ENCODE results near the gene HLA-B. TPM values are rescaled to one million over a fixed set of nuclear protein-coding genes. Genes with fewer than 3 reads are reported as not detected.

HLA-B gene
- total RNA-seq, 1 experiment from 2014 or later: 41.9 TPM

DNA sequence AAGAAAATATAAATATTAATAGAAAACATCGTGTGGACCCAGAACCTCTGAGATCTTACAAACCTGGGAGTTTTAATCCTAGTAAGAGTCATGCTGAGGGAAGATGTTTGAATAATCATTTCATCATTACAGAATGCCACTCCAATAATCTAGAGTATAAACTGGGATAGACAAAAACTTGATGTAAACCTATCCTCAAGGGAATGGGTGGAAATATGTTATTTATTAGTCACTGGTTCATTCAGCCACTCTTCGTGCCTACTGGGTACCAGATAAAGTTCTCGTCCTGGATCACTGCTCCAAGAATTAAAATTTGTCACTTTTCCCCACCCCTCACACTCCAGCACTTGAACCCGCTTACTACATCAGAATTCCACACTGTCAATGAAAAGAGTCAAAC is 7.7 kb downstream of the HLA-B start:
- no peak for DNase-seq
- H3K27me3 Mint-ChIP-seq (ENCODE audit: insufficient read depth, unreplicated experiment): peaks cover 10% of the 10 kb centered on the region
- no TSS peak for BruUV-seq (replicated peaks)

DNA sequence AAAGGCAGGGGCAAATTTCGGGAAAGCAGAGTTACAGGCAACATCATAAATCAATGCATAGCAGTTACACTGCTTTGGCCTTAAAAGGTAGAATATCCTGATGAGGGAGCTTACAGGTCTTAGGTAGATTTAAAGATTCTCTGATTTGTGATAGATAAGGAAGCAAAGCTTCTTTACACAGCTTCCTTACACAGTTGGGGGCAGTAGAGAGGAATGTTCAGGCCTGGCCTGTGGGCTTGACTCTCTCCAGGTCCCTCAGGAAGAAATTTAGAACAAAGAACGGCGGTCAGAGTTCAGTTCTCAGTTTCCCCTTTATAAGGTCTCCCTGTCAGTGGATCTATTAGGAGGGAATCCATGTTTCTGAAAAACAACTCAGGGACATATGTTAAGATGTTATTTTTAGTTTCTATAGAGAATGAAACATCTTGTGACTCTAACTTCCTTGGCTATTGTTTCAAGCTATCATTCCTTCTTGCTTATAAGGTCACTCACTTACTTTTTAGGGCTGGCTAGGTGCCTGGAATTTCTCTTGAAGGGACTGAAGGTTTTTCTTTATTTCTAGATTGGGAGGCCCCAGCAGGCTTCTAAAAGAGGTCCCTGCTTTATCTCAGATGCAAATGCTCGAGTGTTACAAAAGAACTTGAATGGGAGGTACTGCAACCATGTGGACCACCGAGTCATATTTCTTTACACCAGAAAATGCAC is 11.8 kb downstream of the HLA-B start:
- Histone ChIP-seq H3K4me1 (peaks cover 2% of the 10 kb centered on the region; the same call in 1 of the 2 replicates), H3K9me3 (no peaks in the 10 kb centered on the region), H3K36me3 (ENCODE audit: control insufficient read depth, insufficient read depth, low read length) (no peaks in the 10 kb centered on the region), H3K27me3 (replicated peaks; ENCODE audit: control insufficient read depth, insufficient read depth, low read length) (no peaks in the 10 kb centered on the region; the same call in 1 of the 2 replicates), H3K4me3 (ENCODE audit: low read depth, low read length) (no peak overlapping the region)
- ChIA-PET POLR2A (no interaction called here), CTCF (interaction anchor here (1.4 kb wide), 1 partner anchor 22 kb away, joined by 5 read pairs; no protein-coding TSS in a partner anchor)
- Mint-ChIP-seq H3K4me1 (ENCODE audit: low read depth, unreplicated experiment) (no peaks in the 10 kb centered on the region), H3K36me3 (ENCODE audit: insufficient read depth, unreplicated experiment) (no peaks in the 10 kb centered on the region), H3K27ac (ENCODE audit: unreplicated experiment) (no peak overlapping the region), H3K4me3 (ENCODE audit: unreplicated experiment) (no peak overlapping the region), H3K9me3 (ENCODE audit: unreplicated experiment) (peaks cover 10% of the 10 kb centered on the region), H3K27me3 (ENCODE audit: insufficient read depth, unreplicated experiment) (peaks cover under 1% of the 10 kb centered on the region)
- no peak for DNase-seq
- TF ChIP-seq, protein P1, sequence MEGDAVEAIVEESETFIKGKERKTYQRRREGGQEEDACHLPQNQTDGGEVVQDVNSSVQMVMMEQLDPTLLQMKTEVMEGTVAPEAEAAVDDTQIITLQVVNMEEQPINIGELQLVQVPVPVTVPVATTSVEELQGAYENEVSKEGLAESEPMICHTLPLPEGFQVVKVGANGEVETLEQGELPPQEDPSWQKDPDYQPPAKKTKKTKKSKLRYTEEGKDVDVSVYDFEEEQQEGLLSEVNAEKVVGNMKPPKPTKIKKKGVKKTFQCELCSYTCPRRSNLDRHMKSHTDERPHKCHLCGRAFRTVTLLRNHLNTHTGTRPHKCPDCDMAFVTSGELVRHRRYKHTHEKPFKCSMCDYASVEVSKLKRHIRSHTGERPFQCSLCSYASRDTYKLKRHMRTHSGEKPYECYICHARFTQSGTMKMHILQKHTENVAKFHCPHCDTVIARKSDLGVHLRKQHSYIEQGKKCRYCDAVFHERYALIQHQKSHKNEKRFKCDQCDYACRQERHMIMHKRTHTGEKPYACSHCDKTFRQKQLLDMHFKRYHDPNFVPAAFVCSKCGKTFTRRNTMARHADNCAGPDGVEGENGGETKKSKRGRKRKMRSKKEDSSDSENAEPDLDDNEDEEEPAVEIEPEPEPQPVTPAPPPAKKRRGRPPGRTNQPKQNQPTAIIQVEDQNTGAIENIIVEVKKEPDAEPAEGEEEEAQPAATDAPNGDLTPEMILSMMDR (IDR thresholded peaks at IDR 0.05; ENCODE audit: insufficient read depth in 1 of 2, low read depth in 1 of 2, low read length in 1 of 2, severe bottlenecking in 1 of 2, unreplicated experiment in 1 of 2): no peak
- intact Hi-C loops (cut with micrococcal nuclease; ENCODE audit: unreplicated experiment): no loop called here
- no TSS peak for BruUV-seq (replicated peaks)

More for the DNA sequence above, 7.7 kb downstream of the HLA-B start:
- Mint-ChIP-seq H3K36me3 (ENCODE audit: insufficient read depth, unreplicated experiment) (no peaks in the 10 kb centered on the region), H3K27ac (ENCODE audit: unreplicated experiment) (no peak overlapping the region), H3K4me3 (ENCODE audit: unreplicated experiment) (no peak overlapping the region), H3K9me3 (ENCODE audit: unreplicated experiment) (no peaks in the 10 kb centered on the region), H3K4me1 (ENCODE audit: low read depth, unreplicated experiment) (no peaks in the 10 kb centered on the region)
- POLR2A ChIA-PET: no interaction called here
- TF ChIP-seq, protein P1 (IDR thresholded peaks at IDR 0.05; ENCODE audit: insufficient read depth in 1 of 2, low read depth in 1 of 2, low read length in 1 of 2, severe bottlenecking in 1 of 2, unreplicated experiment in 1 of 2): no peak
- Histone ChIP-seq H3K27me3 (replicated peaks; ENCODE audit: control insufficient read depth, insufficient read depth, low read length) (no peaks in the 10 kb centered on the region; the same call in 1 of the 2 replicates), H3K4me3 (ENCODE audit: low read depth, low read length) (no peak overlapping the region), H3K9me3 (no peaks in the 10 kb centered on the region), H3K36me3 (ENCODE audit: control insufficient read depth, insufficient read depth, low read length) (no peaks in the 10 kb centered on the region), H3K4me1 (peaks cover 2% of the 10 kb centered on the region; the same call in 1 of the 2 replicates)
- CTCF ChIA-PET: no interaction called here
- intact Hi-C loops (cut with micrococcal nuclease; ENCODE audit: unreplicated experiment): no loop called here

DNA sequence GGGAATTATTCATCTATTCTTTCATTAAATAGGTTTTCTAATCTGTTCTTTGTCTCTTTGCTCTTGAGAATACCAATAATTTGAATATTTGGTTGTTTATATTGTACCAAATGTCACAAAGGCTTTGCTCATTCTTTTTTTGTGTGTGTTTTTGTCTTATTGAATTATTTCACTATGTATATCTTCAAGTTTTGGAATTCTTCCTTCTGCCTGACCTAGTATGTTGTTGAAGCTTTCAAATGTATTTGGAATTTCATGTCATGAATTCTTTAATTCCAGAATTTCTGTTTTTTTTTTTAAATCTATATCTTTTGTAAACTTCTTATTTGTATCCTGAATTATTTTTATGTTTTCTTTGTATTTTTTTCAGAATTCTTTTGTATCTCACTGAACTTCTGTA is 16.8 kb downstream of the HLA-B start:
- POLR2A ChIA-PET: no interaction called here
- H3K4me1 Mint-ChIP-seq (ENCODE audit: low read depth, unreplicated experiment): no peaks in the 10 kb centered on the region
- TF ChIP-seq, protein P1 (IDR thresholded peaks at IDR 0.05; ENCODE audit: insufficient read depth in 1 of 2, low read depth in 1 of 2, low read length in 1 of 2, severe bottlenecking in 1 of 2, unreplicated experiment in 1 of 2): no peak
- no peaks in the 10 kb centered on the region for H3K4me1 ChIP-seq
- H3K27me3 ChIP-seq (replicated peaks; ENCODE audit: control insufficient read depth, insufficient read depth, low read length): no peaks in the 10 kb centered on the region
- DNase-seq: no peak
- H3K4me3 ChIP-seq (ENCODE audit: low read depth, low read length): no peak overlapping the region
- CTCF ChIA-PET: no interaction called here
- H3K9me3 ChIP-seq: no peaks in the 10 kb centered on the region
- H3K36me3 Mint-ChIP-seq (ENCODE audit: insufficient read depth, unreplicated experiment): no peaks in the 10 kb centered on the region
- peaks cover 51% of the 10 kb centered on the region for H3K9me3 Mint-ChIP-seq (ENCODE audit: unreplicated experiment)
- H3K27ac Mint-ChIP-seq (ENCODE audit: unreplicated experiment): no peak overlapping the region
- peaks cover under 1% of the 10 kb centered on the region for H3K27me3 Mint-ChIP-seq (ENCODE audit: insufficient read depth, unreplicated experiment)
- intact Hi-C loops (cut with micrococcal nuclease; ENCODE audit: unreplicated experiment): no loop called here
- no peak overlapping the region for H3K4me3 Mint-ChIP-seq (ENCODE audit: unreplicated experiment)
- H3K36me3 ChIP-seq (ENCODE audit: control insufficient read depth, insufficient read depth, low read length): no peaks in the 10 kb centered on the region
- no TSS peak for BruUV-seq (replicated peaks)

Measured in Caco-2 (cell line).